ENCODE measurements around the gene ARVCF.
A peak's percentile ranks its signal among the peaks of the same experiment; 100 is the strongest.

Gene ARVCF

DNA sequence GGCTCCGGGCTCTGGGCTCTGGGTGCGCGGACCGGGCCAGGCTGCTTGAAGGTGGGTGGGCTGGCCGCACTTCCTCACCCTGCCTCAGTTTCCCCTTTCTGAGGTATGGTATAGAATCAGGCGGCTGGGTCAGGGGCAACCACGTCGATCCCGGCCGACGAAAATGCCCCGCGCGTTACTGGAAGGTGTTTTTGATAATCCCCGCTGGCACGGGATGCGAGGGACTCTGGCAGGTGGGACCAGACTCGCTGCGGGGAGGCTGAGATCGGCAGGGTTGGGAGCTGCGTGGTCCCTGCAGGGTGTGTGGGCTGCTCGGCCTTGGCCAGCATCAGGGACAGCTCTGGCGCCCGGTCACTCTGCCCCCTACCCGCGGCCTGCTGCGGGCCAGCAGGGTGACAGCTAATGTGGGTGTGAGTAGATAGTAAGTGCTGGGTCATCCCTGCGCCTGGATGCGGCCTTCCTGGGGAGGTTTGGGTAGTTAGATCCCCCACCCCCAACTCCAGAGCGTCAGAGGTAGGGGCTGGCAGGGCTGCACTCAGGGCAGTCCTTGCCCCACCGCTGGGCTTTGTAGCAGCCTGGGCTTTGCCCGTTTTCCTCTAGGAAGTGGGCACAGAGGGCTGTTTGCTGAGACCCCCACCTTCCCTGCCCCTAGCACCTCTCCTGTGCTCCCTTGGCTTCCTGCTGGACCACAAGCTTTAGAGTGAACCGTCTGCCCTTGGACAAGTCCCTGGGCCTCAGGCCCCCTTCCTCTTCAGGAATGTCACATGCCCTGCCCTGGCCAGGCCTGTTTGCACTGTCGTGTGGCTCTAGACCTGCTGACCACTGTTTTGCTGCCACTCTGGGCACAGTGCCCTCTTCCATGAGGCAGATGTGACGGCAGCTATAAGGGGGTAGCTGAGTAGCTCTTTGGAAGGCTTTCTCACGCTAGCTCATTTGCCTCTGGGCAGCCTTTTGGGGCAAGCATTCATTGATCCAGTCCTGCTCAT is 4.9 kb upstream of the ARVCF start:
- H3K9ac ChIP-seq, result no peak overlapping the region
- H3K4me1 ChIP-seq, result no peaks in the 10 kb centered on the region
- H2AFZ ChIP-seq, result peak overlapping the region; percentile 64

DNA sequence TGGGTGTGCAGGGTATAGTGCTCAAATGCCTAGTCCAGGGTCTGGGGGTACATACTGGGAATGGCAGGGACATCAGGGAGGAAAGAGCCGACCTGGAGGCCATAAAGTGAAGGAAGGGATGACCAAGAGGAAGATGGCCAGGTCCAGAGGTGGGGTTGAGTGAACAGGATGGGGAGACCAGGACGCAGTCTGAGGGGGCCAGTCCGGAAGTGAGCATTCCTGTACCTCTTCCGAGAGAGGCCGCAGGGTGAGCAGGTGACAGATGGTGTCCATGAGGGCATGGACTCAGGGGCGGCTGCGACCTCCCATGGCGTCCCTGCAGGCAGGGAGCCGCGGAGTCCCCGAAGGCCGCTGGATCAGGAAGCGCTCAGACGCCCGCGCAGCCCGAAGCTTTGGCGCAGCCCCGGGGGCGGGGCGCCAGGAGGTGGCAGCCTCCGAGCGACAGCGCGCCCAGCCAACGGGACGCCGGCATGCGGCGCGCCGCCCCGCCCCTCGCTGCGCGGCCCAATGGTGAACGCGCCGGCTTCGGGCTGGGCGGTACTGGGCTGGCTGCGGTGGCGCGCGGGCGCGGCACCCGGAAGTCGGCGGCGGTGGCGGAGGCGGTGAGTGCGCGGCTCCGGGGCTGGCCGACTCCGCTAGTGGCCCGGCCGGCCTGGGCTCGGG is 4.0 kb upstream of the ARVCF start, which contains the start of gene TANGO2:
Gene TANGO2 (plus strand): TSS at position 578 of the 663 bp plus-strand sequence. CDS start 15,689 bp downstream, outside the sequence.
- TF ChIP-seq, protein P1, sequence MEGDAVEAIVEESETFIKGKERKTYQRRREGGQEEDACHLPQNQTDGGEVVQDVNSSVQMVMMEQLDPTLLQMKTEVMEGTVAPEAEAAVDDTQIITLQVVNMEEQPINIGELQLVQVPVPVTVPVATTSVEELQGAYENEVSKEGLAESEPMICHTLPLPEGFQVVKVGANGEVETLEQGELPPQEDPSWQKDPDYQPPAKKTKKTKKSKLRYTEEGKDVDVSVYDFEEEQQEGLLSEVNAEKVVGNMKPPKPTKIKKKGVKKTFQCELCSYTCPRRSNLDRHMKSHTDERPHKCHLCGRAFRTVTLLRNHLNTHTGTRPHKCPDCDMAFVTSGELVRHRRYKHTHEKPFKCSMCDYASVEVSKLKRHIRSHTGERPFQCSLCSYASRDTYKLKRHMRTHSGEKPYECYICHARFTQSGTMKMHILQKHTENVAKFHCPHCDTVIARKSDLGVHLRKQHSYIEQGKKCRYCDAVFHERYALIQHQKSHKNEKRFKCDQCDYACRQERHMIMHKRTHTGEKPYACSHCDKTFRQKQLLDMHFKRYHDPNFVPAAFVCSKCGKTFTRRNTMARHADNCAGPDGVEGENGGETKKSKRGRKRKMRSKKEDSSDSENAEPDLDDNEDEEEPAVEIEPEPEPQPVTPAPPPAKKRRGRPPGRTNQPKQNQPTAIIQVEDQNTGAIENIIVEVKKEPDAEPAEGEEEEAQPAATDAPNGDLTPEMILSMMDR (IDR thresholded peaks at IDR 0.05), result no peak
- peak within 1 kb of the TSS; percentile 69 for H3K27ac ChIP-seq

More for the DNA sequence above, 4.9 kb upstream of the ARVCF start:
- TF ChIP-seq, protein P1 (IDR thresholded peaks at IDR 0.05), result no peak
- no peaks in the 10 kb centered on the region for H3K9me3 ChIP-seq (ENCODE audit: control insufficient read depth, low read length)
- peak overlapping the region; percentile 99 for H3K4me3 ChIP-seq (ENCODE audit: low read depth, low read length)
- no peaks in the 10 kb centered on the region for H3K27me3 ChIP-seq (ENCODE audit: control insufficient read depth, insufficient read depth, low read length)
- no peaks in the 10 kb centered on the region for H3K36me3 ChIP-seq (ENCODE audit: control insufficient read depth, insufficient read depth, low read length)
- peak overlapping the region; percentile 69 for H3K27ac ChIP-seq
- H3K79me2 ChIP-seq, result peaks cover 10% of the 10 kb centered on the region
- peak overlapping the region; percentile 100 for H3K4me2 ChIP-seq (ENCODE audit: low read length)

DNA sequence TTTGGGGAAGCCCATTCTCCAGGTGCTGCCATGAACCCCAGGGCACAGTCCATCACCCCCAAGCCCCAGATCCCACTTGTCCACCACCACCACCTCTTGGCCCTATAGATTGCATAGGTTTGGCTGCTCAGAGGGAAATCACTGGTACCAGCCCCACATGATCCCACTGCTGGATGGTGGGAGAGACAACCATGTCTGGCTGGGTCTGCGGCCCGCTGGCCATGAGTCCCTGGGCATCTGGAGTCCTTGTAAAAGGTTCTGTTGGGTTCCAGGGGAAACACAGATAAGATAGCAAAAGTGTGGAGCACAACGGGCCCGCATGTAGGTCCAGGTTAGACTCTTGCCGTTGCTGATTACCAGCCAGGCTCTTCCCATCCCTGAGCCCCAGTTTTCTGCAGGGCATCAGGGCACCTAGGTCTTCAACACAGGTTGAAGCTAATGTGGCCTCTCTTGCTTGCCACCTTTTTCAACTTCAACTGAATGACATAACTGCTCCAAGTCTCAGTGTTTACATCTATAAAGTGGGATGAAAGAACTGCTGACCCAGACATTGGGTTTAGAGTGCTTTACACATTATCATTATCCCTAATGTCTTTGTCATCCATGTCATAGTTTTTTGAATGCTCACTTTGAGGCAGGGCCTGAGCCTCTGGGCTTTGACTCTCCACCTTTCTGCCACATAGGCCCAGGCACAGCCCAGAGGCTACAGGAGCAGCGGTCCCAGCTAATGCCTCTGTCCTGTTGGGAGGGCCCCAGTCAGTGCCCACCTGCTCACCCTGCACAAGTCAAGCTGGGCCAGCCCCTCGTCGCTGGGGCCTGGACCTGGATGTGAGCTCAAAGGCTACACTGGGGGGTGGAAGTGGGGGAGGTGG is 3.3 kb upstream of the ARVCF start:
- Histone ChIP-seq H2AFZ (peak overlapping the region; percentile 79), H3K27ac (no peak overlapping the region), H3K4me3 (ENCODE audit: low read depth, low read length) (peak overlapping the region; percentile 59), H3K79me2 (peaks cover 9% of the 10 kb centered on the region), H3K4me2 (ENCODE audit: low read length) (peak overlapping the region; percentile 95), H3K36me3 (ENCODE audit: control insufficient read depth, insufficient read depth, low read length) (no peaks in the 10 kb centered on the region), H3K27me3 (ENCODE audit: control insufficient read depth, insufficient read depth, low read length) (no peaks in the 10 kb centered on the region), H3K4me1 (no peaks in the 10 kb centered on the region), H3K9me3 (ENCODE audit: control insufficient read depth, low read length) (no peaks in the 10 kb centered on the region), H3K9ac (no peak overlapping the region)
- TF ChIP-seq, protein P1 (IDR thresholded peaks at IDR 0.05), result no peak

More for the DNA sequence above, 4.0 kb upstream of the ARVCF start, which contains the start of gene TANGO2:
- no peaks in the 10 kb centered on the region for H3K27me3 ChIP-seq (ENCODE audit: control insufficient read depth, insufficient read depth, low read length)
- H3K9me3 ChIP-seq (ENCODE audit: control insufficient read depth, low read length), result no peaks in the 10 kb centered on the region
- peak within 1 kb of the TSS; percentile 99 for H3K4me3 ChIP-seq (ENCODE audit: low read depth, low read length)
- no peak within 1 kb of the TSS for H3K9ac ChIP-seq
- H2AFZ ChIP-seq, result peak within 1 kb of the TSS; percentile 79
- H3K4me1 ChIP-seq, result no peaks in the 10 kb centered on the region
- H3K36me3 ChIP-seq (ENCODE audit: control insufficient read depth, insufficient read depth, low read length), result no peaks in the 10 kb centered on the region
- peak within 1 kb of the TSS; percentile 100 for H3K4me2 ChIP-seq (ENCODE audit: low read length)
- H3K79me2 ChIP-seq, result peaks cover 10% of the 10 kb centered on the region

DNA sequence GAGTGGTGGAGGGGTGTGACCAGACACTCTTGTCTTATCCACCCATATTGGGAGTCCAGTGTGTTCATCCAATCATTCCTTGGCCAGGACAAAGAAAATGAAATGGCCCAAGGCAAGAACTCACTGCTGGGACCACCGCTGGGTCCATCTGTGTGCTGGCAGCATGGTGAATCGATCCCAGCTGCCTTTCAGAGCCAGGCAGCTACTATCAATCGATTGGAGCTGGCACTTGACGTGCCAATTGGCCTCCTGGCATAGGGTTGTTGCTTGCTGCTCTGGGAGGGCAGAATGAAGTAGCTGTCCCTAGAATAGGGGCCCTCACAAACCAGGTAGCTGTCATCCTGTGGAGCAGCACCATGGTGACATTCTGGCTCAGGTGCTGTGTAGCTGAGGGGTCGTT is 1.4 kb upstream of the ARVCF start:
- H3K4me1 ChIP-seq, result peaks cover 3% of the 10 kb centered on the region
- H3K4me3 ChIP-seq (ENCODE audit: low read depth, low read length), result no peak overlapping the region
- TF ChIP-seq, protein P1 (IDR thresholded peaks at IDR 0.05), result no peak

More for the DNA sequence above, 1.4 kb upstream of the ARVCF start:
- H3K9me3 ChIP-seq (ENCODE audit: control insufficient read depth, low read length), result no peaks in the 10 kb centered on the region
- no peaks in the 10 kb centered on the region for H3K36me3 ChIP-seq (ENCODE audit: control insufficient read depth, insufficient read depth, low read length)
- no peak overlapping the region for H2AFZ ChIP-seq
- H3K4me2 ChIP-seq (ENCODE audit: low read length), result no peak overlapping the region
- H3K27ac ChIP-seq, result no peak overlapping the region
- no peaks in the 10 kb centered on the region for H3K27me3 ChIP-seq (ENCODE audit: control insufficient read depth, insufficient read depth, low read length)
- H3K9ac ChIP-seq, result no peak overlapping the region
- H3K79me2 ChIP-seq, result peaks cover 4% of the 10 kb centered on the region
